ENCODE data around the gene DPEP1.

- no peak for TF ChIP-seq CTCF (optimal IDR thresholded peaks at IDR 0.05 in 1 of 3, IDR thresholded peaks at IDR 0.05 in 1 of 3, conservative IDR thresholded peaks at IDR 0.05 in 1 of 3; ENCODE audit: extremely low read depth in 1 of 3, insufficient read depth in 2 of 3, low read length in 3 of 3)
- TF ChIP-seq EZH2 (IDR thresholded peaks at IDR 0.05; ENCODE audit: low read length) = no peak
Observed at GRCh38 chr16:89579351-89579750, 34.1 kb upstream of the DPEP1 start.

All from keratinocyte (primary cell).